HG03442 (cell line): ENCODE measurements around the gene IL12RB1.
"Not testable (repeated sequence)": the region's sequence is repeated elsewhere in the genome, so short reads cannot be mapped to it uniquely, and the experiment has no call there.

Source experiments
- ATAC-seq: cut with Tn5 transposase; IDR thresholded peaks from one replicate; pipeline ENCODE4 v1.9.1; 2021; ENCODE audit warnings: mild to moderate bottlenecking, moderate library complexity; ENCODE audit not compliant: unreplicated experiment

Gene IL12RB1

GRCh38 chr19:18090545-18091216, 3.9 kb upstream of the IL12RB1 start:
- no peak for ATAC-seq

- no peak for ATAC-seq
These were observed 3.0 kb upstream of the IL12RB1 start for GRCh38 chr19:18089726-18090125.

GRCh38 chr19:18089096-18089541, 2.4 kb upstream of the IL12RB1 start:
- ATAC-seq = not testable (repeated sequence)

GRCh38 chr19:18085702-18086457, 854 bp downstream of the IL12RB1 start:
- no peak for ATAC-seq

GRCh38 chr19:18083929-18084684, 2.6 kb downstream of the IL12RB1 start:
- ATAC-seq = no peak

GRCh38 chr19:18074192-18074591, 12.5 kb downstream of the IL12RB1 start:
- no peak for ATAC-seq

GRCh38 chr19:18073197-18073596, 13.5 kb downstream of the IL12RB1 start:
- no peak for ATAC-seq

- ATAC-seq = no peak
These were observed 14.4 kb downstream of the IL12RB1 start for GRCh38 chr19:18072335-18072734.

GRCh38 chr19:18070181-18070580, 16.6 kb downstream of the IL12RB1 start:
- ATAC-seq = no peak

- ATAC-seq = no peak
These were observed 17.4 kb downstream of the IL12RB1 start for GRCh38 chr19:18069383-18069782.

- no peak for ATAC-seq
These were observed 18.3 kb downstream of the IL12RB1 start for GRCh38 chr19:18068395-18068794.

GRCh38 chr19:18065173-18065495, 21.6 kb downstream of the IL12RB1 start:
- ATAC-seq = no peak

GRCh38 chr19:18063463-18063862, 23.3 kb downstream of the IL12RB1 start:
- no peak for ATAC-seq

GRCh38 chr19:18062028-18062427, 24.7 kb downstream of the IL12RB1 start:
- no peak for ATAC-seq

- no peak for ATAC-seq
These were observed 26.3 kb downstream of the IL12RB1 start for GRCh38 chr19:18060472-18060871.

GRCh38 chr19:18059902-18060301, 26.8 kb downstream of the IL12RB1 start:
- ATAC-seq = no peak

- no peak for ATAC-seq
These were observed 27.4 kb downstream of the IL12RB1 start for GRCh38 chr19:18059297-18059696.

- ATAC-seq = peak; percentile 59
These were observed 28.3 kb downstream of the IL12RB1 start for GRCh38 chr19:18058208-18059009.

- ATAC-seq = no peak
These were observed 29.2 kb downstream of the IL12RB1 start for GRCh38 chr19:18057557-18057956.

- no peak for ATAC-seq
These were observed 30.8 kb downstream of the IL12RB1 start for GRCh38 chr19:18055967-18056366.
